A204.1 (cell line): Measurements from ENCODE around the gene ATP1A4.

Source experiments
- FAIRE-seq: peaks from 2 replicates; lab custom pipeline; 2012; peaks lifted over from hg19 to GRCh38; lab: Jason Lieb, UNC

ATP1A4 gene

GRCh38 chr1:160206421-160207117, 55.2 kb downstream of the ATP1A4 start:
- no peak for FAIRE-seq

- no peak for FAIRE-seq
These were observed 55.8 kb downstream of the ATP1A4 start for GRCh38 chr1:160207118-160207650.

DNA sequence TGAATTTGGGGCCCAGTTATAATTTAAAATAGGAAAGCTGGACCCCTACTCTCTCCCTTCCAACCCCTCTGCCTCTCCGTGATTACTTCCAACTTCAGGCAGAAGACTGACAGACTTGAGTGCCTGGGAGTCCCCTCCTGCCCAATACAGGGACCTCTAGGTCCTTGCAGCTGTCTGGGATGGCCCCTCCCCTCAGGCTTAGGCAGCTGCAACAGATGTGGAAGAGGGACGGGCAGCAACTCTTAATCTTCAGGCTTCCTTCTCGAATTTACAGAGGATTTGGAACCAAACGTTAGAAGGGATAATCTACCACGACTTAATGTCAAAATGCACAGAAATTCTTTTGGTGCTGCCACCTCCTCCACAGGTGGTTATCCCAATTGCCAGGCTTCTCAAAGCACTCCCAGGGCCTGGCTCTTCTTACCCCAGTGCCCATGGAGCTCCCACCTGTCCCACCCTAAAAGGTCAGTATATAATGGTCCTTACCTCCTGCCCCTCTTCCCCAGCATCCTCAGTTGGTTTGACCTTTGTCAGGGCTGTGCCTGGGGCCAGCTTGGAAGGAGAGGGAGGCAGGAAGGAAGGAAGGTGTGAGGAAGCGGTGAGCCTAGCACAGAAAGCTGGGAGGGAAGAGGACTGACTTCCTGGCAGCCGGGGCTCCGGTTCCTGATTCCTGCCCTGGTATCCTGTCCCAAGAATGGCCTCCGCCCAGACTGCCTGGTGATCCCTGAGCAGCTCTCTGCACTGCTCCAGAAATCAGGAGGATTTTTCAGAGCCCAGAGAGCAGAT, 56.6 kb downstream of the ATP1A4 start:
- no peak for FAIRE-seq

DNA sequence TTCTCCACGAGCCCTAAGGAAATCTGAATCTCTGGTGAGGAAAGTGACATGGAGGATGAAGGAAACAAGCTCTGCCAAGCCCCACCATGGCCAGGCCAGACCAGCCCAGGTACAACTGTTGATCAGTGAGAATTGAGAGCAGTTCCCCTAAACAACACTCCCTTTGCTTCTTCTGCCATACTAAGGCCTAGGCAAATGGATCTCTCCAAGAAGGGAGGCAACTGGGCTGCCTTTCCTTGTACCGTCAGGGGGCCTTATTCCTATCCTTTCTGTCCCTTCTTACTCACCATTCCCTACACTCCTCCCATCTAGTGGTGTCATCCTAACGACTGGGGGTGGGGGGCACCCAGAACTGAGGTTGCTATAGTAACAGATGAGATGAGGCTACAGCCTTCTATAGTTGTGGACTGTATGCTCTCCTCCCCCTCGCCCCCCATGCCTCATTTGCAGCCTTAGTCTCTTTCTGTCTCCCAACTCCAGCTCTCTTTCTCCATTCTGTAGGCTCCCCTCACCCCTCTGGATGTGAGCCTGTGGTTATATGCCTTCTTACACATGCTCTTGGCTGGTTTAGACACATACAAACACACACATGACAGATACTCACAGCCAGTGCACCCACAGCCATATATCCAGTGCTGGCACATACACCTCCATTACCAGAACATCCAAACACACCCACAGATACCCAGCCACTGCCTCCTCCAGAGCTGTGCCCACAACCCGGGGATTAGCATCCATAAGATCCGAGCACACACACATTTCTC, 57.3 kb downstream of the ATP1A4 start:
- FAIRE-seq = no peak

DNA sequence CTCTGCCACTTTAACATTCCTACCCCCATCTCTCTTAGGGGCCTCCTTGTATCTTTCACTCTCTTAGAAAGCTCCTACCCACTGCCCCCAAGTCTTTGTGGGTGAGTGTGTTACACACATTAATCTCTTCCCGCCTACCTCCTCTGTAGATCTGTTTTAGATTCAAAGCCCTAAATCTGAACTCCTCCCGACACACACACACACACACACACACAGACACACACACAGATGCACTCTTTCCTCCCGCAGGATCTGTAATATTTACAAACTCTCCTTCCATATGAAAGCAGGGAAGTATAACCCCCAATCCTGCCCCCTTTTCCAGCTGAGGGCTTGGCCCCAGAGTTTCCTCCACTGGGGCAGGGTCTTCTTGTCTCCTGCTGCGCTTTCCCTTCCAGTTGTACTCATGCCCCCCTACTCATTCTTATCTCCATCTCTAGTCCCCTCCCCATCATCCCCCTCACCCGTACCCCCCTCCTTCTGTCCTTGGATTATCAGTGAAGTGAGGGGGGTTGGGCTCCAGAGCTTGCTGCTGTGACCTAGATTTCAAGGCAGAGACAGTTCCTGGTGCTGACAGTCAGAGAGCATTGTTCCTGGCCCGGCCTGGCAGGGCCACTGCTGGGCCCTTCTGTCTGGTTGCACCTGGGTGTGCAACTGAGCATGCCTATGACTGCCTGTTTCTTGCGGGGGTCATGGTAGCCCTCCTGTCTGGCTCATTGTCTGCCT, 58.1 kb downstream of the ATP1A4 start:
- FAIRE-seq = no peak

- no peak for FAIRE-seq
These were observed 59.2 kb downstream of the ATP1A4 start for GRCh38 chr1:160210561-160210960.

- no peak for FAIRE-seq
These were observed 59.8 kb downstream of the ATP1A4 start for GRCh38 chr1:160211046-160211790.

DNA sequence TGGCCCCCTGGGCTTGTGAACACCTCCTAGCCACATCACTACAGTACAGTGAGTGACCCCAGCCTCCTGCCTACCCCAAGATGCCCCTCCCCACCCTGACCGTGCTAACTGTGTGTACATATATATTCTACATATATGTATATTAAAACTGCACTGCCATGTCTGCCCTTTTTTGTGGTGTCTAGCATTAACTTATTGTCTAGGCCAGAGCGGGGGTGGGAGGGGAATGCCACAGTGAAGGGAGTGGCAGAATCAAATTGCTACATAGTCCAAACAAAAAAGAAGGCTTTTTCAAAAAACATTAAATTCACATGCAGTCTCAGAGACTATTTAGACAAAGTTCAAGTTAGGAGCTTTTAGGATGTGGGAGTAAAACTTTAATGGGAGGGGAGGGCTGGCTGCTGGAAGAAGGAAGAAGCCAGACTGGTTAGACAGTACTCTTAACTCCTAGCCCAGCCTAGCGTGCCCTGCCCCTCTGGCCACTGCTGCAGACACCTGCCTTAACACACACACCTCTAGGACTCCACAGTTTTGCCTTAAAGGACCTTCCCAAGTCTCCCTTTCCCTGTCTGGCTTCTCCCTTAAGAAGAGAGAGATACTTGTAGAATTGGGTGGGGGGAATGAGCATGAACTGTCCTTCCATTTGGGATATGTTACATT, 63.2 kb downstream of the ATP1A4 start:
- FAIRE-seq = no peak

- no peak for FAIRE-seq
These were observed 64.9 kb downstream of the ATP1A4 start for GRCh38 chr1:160216301-160216700.

GRCh38 chr1:160217481-160218051, 66.2 kb downstream of the ATP1A4 start:
- FAIRE-seq = no peak

DNA sequence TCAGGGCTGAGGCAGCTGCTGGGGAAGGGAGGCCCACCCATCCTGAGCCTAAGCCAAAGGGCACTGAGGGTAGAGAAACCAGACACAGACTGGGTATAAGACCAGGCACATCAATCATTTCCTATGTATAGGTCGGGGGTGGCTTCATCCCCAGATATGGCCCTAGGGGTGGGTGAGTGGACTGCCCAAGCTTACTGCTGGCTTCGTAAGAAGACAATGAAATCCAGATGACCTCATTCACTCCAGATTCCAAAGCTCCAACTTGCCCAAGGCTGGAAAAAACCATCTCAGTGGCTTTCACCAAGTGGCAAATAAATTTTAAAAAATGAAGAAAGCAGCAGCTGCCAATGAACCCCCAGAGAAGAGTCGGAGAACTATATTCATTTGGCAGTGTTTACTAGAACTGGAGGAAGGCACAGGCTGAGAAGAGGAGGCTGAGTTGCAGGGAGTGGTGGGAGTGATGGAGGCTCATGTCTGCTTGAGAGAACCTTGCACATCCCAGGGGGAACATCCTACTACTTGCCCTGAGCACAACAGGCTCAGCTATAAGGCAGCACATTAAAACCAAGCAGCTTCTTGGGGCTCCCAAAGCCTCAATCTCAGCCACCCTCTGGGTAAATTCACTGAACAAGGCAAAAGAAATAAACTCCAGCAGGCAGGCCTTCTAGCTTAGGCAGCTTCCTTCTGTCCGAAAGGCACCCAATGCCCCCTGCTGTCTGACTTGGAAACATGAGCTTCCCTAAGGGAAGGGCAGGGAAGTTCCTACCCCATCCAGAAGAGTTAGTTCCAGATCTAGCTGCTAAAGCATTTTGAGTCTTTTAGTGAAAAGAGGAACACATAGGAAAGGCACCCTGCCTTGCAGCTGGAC, 67.9 kb downstream of the ATP1A4 start:
- no peak for FAIRE-seq

DNA sequence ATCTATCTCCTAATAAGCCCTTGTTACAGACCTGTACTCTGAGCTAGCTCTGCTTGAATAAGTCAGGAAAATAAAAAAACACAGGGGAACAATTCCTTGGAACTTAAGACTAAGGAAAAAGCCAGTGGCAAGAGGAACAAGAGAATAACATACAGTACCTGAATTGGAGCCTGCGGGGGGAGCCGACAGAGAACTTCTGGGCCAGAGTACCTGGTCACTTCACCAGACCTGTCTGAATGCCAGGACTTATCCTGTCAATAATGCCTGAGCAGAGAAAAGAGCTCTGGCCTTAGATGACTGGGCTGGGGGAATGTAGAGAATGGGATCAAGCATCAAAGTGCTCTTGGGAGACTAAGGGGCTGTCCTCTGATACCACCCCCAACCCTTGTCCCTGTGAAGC, 68.9 kb downstream of the ATP1A4 start:
- no peak for FAIRE-seq

GRCh38 chr1:160221089-160221488, 69.7 kb downstream of the ATP1A4 start:
- no peak for FAIRE-seq

DNA sequence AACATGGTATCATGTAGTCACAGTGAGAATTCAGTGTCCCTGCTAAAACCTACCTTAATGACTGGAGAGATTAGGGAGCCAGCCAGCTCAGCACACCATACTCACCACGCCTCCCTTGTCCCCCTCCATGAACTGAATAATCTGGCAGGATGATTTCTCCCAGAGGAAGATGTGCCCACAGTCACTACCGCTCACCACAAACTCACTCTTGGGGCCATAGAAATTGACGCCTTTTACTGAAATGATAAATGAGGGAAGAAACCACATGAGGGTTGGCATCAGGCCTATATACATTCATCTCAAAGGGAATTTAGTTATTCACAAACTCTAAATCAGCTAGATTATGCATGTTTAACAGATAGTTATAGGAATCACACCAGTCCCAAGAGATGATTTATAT, 71.1 kb downstream of the ATP1A4 start:
- no peak for FAIRE-seq

GRCh38 chr1:160224606-160225005, 73.2 kb downstream of the ATP1A4 start:
- no peak for FAIRE-seq

- FAIRE-seq = no peak
These were observed 73.9 kb downstream of the ATP1A4 start for GRCh38 chr1:160225345-160225744.

GRCh38 chr1:160226623-160227022, 75.2 kb downstream of the ATP1A4 start:
- FAIRE-seq = no peak

- FAIRE-seq = no peak
These were observed 75.6 kb downstream of the ATP1A4 start for GRCh38 chr1:160227034-160227433.

DNA sequence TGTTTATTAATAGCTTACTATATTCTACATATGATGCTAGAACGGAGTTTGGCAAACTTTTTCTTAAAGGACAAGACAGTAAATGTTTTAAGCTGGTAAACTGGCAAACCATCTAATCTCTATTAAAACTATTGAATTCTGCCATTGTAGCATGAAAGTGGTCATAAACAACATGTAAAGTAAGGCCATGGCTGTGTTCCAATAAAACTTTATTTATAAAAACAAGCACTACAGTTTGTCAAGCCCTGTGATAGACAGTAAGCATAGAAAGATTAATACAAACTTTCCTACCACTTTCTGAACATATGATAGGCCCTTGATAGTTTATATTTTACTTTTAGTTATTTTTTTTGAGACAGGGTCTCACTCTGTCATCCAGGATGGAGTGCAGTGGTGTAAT, 76.2 kb downstream of the ATP1A4 start:
- FAIRE-seq = no peak

- no peak for FAIRE-seq
These were observed 77.0 kb downstream of the ATP1A4 start for GRCh38 chr1:160228431-160228830.
